ENCODE measurements around the gene GTF2IRD1.

GTF2IRD1 gene

GRCh38 chr7:74570533-74571156 lies 116.9 kb downstream of the GTF2IRD1 start:
- DNase-seq, result no peak

GRCh38 chr7:74572301-74572979 lies 118.7 kb downstream of the GTF2IRD1 start:
- no peak for DNase-seq

- DNase-seq, result no peak
These were observed 119.8 kb downstream of the GTF2IRD1 start for GRCh38 chr7:74573512-74573911.

GRCh38 chr7:74575083-74575784 lies 121.5 kb downstream of the GTF2IRD1 start:
- DNase-seq, result no peak

- DNase-seq, result no peak
These were observed 122.1 kb downstream of the GTF2IRD1 start for GRCh38 chr7:74575811-74576210.

- DNase-seq, result no peak
These were observed 126.3 kb downstream of the GTF2IRD1 start for GRCh38 chr7:74579800-74580685.

GRCh38 chr7:74581916-74582440 lies 128.3 kb downstream of the GTF2IRD1 start:
- no peak for DNase-seq

GRCh38 chr7:74582447-74583039 lies 128.8 kb downstream of the GTF2IRD1 start:
- no peak for DNase-seq

- DNase-seq, result no peak
These were observed 129.9 kb downstream of the GTF2IRD1 start for GRCh38 chr7:74583630-74584029.

GRCh38 chr7:74584160-74584954 lies 130.7 kb downstream of the GTF2IRD1 start:
- no peak for DNase-seq

- no peak for DNase-seq
These were observed 132.1 kb downstream of the GTF2IRD1 start for GRCh38 chr7:74585844-74586243.

- no peak for DNase-seq
These were observed 132.8 kb downstream of the GTF2IRD1 start for GRCh38 chr7:74586258-74587175.

GRCh38 chr7:74587435-74588126 lies 133.9 kb downstream of the GTF2IRD1 start:
- DNase-seq, result no peak

- no peak for DNase-seq
These were observed 137.1 kb downstream of the GTF2IRD1 start for GRCh38 chr7:74590813-74591212.

GRCh38 chr7:74598558-74598957 lies 144.9 kb downstream of the GTF2IRD1 start:
- DNase-seq, result no peak

- DNase-seq, result no peak
These were observed 145.5 kb downstream of the GTF2IRD1 start for GRCh38 chr7:74599244-74599643.

GRCh38 chr7:74604326-74605020 lies 150.8 kb downstream of the GTF2IRD1 start:
- DNase-seq, result no peak

GRCh38 chr7:74606101-74606908 lies 152.6 kb downstream of the GTF2IRD1 start:
- peak; percentile 33 for DNase-seq

All from NCI-H1092 (cell line).